LNCAP (cell line): ENCODE measurements around the gene ENAH.

Experiments used
- CTCF ChIP-seq: fragments of 450-650 bp; IDR thresholded peaks from 2 replicates; pipeline ENCODE4 v1.5.1; 2017; ENCODE audit warnings: mild to moderate bottlenecking

The ENAH gene

GRCh38 chr1:225462714-225463574 lies 190.0 kb downstream of the ENAH start:
- no peak for TF ChIP-seq CTCF

GRCh38 chr1:225462429-225462713 lies 190.6 kb downstream of the ENAH start:
- TF ChIP-seq CTCF = no peak

GRCh38 chr1:225461533-225462428 lies 191.1 kb downstream of the ENAH start:
- no peak for TF ChIP-seq CTCF

GRCh38 chr1:225460737-225461532 lies 192.0 kb downstream of the ENAH start:
- no peak for TF ChIP-seq CTCF

GRCh38 chr1:225460021-225460736 lies 192.7 kb downstream of the ENAH start:
- TF ChIP-seq CTCF = no peak

GRCh38 chr1:225458222-225458631 lies 194.7 kb downstream of the ENAH start:
- no peak for TF ChIP-seq CTCF

- TF ChIP-seq CTCF = no peak
Observed at GRCh38 chr1:225454733-225455132, 198.2 kb downstream of the ENAH start.
